GM10847 (cell line): Measurements from ENCODE around the gene HIPK4.

Source experiments
- POLR2A ChIP-seq: IDR thresholded peaks from 2 replicates; pipeline ENCODE4 v1.6.1; 2011; ENCODE audit not compliant: insufficient read length; ENCODE audit errors: extremely low read depth

HIPK4 gene

DNA sequence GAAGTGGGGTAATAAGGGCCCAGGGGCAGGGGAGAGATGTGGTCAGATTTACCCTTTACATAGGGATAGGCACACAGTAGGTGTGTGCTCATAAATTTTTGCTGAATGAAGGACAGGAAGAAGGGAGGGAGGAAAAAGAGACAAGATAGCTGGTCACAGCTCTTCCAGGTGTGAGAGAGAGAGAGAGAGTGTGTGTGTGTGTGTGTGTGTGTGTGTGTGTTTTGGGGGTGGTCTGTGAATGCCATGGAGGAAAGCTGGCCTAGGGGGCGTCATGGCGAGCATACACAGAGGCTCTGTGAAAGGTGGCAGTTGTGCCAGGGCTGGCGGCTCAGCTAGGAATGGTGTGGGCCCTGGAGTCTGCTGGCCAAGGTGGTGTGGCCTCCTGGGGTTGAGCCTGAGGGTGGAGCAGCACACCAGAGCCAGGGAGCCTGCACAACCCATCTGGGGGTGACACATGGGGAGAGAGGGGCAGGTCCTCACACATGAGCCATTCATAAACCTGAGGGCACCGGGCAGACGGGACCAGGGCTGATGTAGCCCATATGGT lies 29.2 kb upstream of the HIPK4 start:
- TF ChIP-seq POLR2A, result no peak

GRCh38 chr19:40418040-40418439 lies 28.1 kb upstream of the HIPK4 start:
- no peak for TF ChIP-seq POLR2A

- TF ChIP-seq POLR2A, result no peak
Observed at GRCh38 chr19:40417643-40417981, 27.6 kb upstream of the HIPK4 start.

GRCh38 chr19:40416918-40417642 lies 27.1 kb upstream of the HIPK4 start:
- no peak for TF ChIP-seq POLR2A

GRCh38 chr19:40415768-40416167 lies 25.8 kb upstream of the HIPK4 start:
- no peak for TF ChIP-seq POLR2A

DNA sequence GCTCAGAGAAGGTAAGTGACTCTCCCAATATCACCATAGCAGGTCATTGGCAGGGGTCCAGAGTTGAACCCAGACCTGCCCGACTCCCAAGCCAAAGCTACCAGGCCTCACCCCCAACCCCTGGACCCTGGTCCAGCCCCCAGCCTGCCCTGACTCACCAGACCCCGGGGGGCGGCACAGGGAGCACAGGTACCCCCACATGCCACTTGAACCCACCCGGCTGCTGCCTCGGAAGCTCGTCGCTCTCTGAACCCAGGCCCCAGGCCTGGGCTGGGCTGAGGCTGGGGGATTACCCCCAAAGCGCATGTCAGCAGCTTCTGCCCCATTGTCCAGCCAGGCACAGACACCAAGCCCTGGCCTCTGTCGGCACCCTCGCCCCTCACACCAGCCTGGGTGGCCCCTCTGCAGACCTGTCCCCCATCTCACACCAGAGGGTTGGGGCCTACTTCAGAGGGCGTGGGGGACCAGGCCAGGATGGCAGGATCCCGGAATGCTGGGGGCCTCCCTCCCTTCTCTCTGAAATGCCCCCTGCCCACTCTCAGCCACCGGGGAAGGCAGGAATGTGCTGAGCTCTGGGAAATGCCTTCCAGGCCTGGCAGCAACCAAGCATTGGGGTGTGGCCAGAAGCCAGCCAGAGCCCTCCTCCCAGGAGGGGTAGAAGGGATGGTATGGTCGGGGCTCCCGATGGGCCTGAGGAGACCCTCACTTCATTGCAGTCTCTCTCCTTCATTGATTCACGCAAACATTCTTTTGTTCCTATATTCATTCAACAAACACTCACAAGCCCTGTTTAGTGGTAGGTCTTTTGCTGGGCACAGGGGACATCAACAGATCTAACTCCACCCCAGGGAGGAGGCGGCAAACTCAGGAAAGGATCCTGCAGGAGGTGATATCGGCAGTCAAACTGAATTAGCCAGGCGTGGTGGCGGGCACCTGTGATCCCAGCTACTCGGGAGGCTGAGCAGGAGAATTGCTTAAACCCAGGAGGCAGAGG lies 24.9 kb upstream of the HIPK4 start:
- no peak for TF ChIP-seq POLR2A

DNA sequence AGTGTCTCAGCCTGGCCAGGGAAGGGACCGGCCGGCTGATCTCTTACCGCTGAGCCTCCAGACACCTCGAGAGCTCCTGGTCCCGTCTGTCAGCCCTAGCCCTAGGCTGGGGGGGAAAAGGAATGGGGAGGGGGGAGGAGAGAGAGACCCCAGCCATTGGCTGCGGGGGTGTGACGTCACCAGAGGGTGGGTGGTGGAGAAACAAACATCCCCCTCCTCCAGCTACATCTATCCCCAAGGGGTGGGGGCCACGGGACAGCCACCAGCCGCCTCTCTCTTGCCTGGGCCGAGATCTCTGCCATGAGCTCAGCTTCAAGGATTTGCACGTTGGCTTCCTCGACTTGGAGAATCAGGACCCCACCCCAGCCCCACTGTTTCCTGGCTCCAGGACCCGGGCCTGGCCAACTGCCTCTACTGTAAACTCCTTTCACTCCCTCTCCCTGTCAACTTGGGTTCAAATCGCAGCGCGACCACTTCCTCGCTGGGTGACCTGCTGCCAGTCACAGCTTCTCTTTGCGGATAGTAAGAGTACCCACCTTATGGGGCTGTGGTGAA lies 23.4 kb upstream of the HIPK4 start, which contains the start of gene PRX:
Gene PRX, minus strand, starts transcription at position 88 of the 555 bp plus-strand sequence. CDS start 5,446 bp downstream, outside the sequence.
- TF ChIP-seq POLR2A, result no peak

GRCh38 chr19:40412866-40413265 lies 22.9 kb upstream of the HIPK4 start:
- no peak for TF ChIP-seq POLR2A

DNA sequence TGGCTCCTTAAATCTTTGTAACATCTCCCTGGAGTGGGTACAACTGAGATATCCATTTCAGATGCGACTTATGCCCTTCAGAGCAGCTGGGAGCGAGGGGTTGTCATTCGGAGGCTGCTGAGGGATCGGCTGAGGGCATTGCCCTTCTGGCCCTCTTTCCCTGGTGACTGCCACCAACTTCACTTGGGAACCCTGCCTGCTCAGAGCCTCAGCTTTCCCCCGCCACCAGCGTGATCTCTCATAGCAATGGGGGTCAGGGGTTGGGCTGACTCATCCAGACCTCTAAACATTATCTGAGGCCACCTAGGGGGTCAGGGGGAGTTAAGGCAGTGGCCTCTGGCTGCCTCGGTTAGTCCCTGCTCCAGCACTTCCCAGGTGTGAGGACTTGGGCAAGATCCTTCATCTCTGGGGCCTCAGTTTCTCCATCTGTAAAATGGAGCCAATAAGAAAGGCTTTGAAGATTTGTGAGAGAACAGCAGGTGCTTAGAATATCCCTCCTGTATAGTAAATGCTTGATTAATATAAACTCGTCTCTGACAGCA lies 22.0 kb upstream of the HIPK4 start:
- no peak for TF ChIP-seq POLR2A

GRCh38 chr19:40411125-40411842 lies 21.3 kb upstream of the HIPK4 start:
- no peak for TF ChIP-seq POLR2A

DNA sequence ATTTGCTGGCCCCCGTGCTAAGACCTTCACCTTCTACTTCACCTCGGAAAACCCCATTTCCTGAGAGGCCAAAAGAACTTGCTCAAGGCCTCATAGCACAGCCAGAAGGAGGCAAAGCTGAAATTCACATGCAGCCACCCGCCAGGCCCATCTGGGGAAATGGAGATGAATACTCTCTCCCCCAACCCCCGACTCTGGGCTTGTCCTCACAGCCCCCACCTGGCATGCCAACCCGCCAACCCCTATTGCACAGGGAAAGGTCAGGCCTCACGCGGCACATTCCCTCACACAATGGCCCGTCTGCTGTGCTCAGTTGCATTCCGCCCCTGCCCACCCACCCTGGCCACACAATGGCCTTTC lies 20.0 kb upstream of the HIPK4 start:
- no peak for TF ChIP-seq POLR2A

DNA sequence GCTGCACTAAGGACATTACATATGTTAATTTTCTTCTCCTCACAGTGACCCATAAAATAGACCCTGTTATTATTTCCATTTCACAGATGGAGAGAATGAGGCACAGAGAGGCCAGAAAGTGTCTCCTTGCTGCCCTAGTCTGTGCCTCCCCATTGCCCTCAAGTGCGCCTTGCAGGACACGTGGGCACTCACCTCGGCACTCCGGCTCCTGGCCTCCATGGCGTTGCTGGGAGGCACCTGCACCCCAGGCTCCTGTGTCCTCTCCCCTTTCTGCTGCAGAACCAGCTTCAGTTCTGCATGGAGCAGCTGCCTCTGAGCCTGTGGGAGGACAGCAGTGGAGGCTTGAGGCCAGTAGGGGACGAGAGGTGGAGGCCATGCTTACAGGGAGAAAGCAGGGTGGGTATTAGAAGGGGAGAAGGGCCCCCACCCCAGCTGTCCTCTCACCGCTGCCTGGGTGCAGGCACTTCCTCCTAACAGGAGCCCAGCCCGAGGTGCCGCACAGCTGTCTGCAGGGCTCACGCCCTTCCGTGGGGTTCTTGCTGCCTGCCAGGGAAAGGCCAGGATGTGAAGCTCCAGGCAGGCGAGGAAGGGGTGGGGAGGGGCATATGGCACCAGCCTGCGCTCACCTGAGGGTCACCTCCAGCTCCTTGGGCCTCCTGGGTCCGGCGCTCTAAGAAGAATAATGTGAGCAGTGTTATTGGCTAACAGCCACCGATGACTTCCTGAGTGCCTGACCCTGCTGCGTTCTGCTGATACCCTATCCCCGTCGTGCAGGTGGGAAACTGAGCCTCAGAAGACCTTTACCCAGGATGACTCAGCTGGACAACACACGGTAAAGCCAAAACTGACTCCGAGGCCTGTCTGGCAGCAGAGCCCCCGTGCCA lies 18.0 kb upstream of the HIPK4 start:
- no peak for TF ChIP-seq POLR2A

DNA sequence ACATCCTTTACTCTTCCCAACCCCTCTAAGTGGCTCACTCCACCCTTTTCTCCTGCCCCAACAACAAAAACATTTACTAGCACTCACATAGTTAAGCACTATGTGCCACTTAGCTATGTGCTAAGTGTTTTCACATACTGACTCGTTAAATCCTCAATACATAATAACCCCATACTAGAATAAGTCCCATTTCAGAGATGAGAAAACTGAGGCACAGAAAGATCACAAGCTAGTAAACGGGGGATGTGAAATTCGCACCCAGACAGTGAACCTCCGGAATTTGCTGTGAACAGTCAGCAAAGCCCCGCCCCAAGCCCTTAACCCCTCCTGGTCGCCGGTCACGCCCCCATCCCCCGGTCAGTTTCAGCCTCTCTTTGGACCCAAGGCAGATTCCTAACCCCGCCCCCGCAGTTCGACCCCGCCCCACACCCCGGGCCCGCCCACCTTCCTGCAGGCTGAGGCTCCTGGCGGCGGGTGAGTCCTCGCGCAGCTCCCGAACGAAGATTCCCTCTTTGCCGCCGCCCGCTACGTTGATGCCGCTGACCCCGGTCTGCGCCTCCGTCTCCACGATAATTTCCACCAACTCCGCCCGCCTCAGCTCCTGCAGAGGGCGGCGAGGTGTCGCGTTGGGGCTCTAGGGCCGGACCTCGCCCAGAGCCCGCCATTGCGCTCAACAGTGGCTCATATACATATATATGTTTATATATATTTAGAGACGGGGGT lies 13.4 kb upstream of the HIPK4 start:
- no peak for TF ChIP-seq POLR2A
